GM12878 (cell line): ENCODE data around the gene SBNO1. TPM values are rescaled to one million over a fixed set of nuclear protein-coding genes. Genes with fewer than 3 reads are reported as not detected.

Experiments used
- CUX1 ChIP-seq: IDR thresholded peaks from 2 replicates; pipeline ENCODE4 v1.6.1; 2012; ENCODE audit warnings: improper control_type of control experiment, low read depth, low read length; ENCODE audit not compliant: insufficient replicate concordance
- FOS ChIP-seq: IDR thresholded peaks from 3 replicates; pipeline ENCODE4 v1.6.1; 2011; ENCODE audit warnings: borderline replicate concordance; ENCODE audit not compliant: insufficient read length; ENCODE audit errors: extremely low read depth
- MEF2B ChIP-seq: fragments of 450-650 bp; IDR thresholded peaks from 2 replicates; pipeline ENCODE4 v1.6.1; 2018; ENCODE audit warnings: mild to moderate bottlenecking, moderate library complexity; ENCODE audit not compliant: partially characterized antibody, poor library complexity, severe bottlenecking
- NR2F1 ChIP-seq: fragments of 450-650 bp; conservative IDR thresholded peaks from 2 replicates; pipeline ENCODE4 v1.6.1; 2017; ENCODE audit warnings: mild to moderate bottlenecking
- POLR2A ChIP-seq: IDR thresholded peaks from 2 replicates; pipeline ENCODE4 v1.6.1; 2011; ENCODE audit warnings: low read depth, mild to moderate bottlenecking, low read length
- RB1 ChIP-seq: fragments of 450-650 bp; formaldehyde crosslinking; IDR thresholded peaks from 2 replicates; pipeline ENCODE4 v1.6.1; 2017; ENCODE audit warnings: mild to moderate bottlenecking, borderline replicate concordance
- polyA plus RNA-seq, 11 experiments: library from polyadenylated mRNA; depleted of rRNA in 4 of 11; unstranded in 6 of 11; stranded (reverse) in 5 of 11; fragments of >200 nt; fragmentation: Nextera tagmentation in 4 of 11; fragmentation: Illumina TruSeq in 1 of 11; extraction: Ambion mirVana in 4 of 11; extraction: Trizol in 1 of 11; gene quantifications; 1 replicate in 1 of 11; 2 replicates in 10 of 11; pipeline versions ENCODE4 v1.2.1 to v1.2.3, GENCODE V29; 2011 to 2016; ENCODE audit warnings: inconsistent platforms in 2 of 11, missing spikeins in 2 of 11, low read depth in 1 of 11
- total RNA-seq, 4 experiments: library from RNA; depleted of rRNA in 3 of 4; stranded (reverse); fragments of >200 nt in 3 of 4; fragmentation: Illumina TruSeq in 1 of 4; extraction: Trizol in 1 of 4; gene quantifications; 2 replicates each; pipeline versions ENCODE4 v1.2.1 to v1.2.3, GENCODE V29; 2013 to 2021
- TF ChIP-seq, protein P1 (sequence below), 3 experiments: IDR thresholded peaks in 2 of 3; conservative IDR thresholded peaks in 1 of 3; 2 replicates each; pipeline ENCODE4 v1.5.1; 2011; ENCODE audit warnings: low read depth in 3 of 3, low read length in 3 of 3, mild to moderate bottlenecking in 3 of 3, control low read depth in 2 of 3, moderate library complexity in 2 of 3, inconsistent platforms in 1 of 3, mixed read lengths in 1 of 3; ENCODE audit not compliant: control insufficient read depth in 2 of 3, insufficient read depth in 1 of 3; ENCODE audit errors: extremely low read depth in 1 of 3
- TF ChIP-seq, protein P2 (sequence below): IDR thresholded peaks from 2 replicates; pipeline ENCODE4 v1.6.1; 2012; ENCODE audit warnings: low read depth, low read length, improper control_type of control experiment

Gene SBNO1
- total and polyA plus RNA-seq, 10 of the 15 experiments (the other 5 are each of a cell fraction or from before 2014, with no cell fraction given), result 7.5 to 39.7 (median 20.9) TPM

DNA sequence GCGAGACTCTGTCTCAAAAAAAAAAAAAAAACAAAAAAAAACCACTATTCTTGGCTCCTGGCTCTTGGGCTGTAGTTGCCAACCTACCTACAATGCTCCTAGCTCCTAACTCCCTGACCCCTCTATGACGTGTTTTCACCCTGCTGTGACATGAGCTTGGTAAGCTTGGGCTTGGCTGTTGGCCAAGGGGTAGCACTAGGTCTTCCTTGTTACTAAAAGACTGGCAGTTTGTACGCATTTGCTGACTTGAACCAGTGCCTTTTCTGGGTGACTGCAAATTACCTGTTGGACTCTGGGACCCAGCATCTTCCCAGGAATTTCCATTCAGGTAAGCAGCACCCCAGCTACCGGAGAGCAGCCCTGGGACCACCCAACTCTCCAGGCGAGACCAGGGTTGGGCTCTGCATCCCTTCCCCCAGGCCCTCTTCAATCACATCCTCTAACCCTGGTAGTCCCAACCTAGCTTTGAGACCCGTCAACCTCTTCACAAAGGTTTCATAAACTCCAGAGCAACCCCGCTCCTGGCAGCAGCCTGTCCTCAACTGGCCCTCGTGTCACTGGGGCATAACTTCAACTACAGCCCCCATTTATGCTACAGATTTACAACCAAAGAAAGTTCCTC lies 101.3 kb downstream of the SBNO1 start (continued):
- TF ChIP-seq CUX1 (no peak), MEF2B (no peak), NR2F1 (no peak), POLR2A (no peak), RB1 (no peak), FOS (no peak)
- TF ChIP-seq, protein P1, sequence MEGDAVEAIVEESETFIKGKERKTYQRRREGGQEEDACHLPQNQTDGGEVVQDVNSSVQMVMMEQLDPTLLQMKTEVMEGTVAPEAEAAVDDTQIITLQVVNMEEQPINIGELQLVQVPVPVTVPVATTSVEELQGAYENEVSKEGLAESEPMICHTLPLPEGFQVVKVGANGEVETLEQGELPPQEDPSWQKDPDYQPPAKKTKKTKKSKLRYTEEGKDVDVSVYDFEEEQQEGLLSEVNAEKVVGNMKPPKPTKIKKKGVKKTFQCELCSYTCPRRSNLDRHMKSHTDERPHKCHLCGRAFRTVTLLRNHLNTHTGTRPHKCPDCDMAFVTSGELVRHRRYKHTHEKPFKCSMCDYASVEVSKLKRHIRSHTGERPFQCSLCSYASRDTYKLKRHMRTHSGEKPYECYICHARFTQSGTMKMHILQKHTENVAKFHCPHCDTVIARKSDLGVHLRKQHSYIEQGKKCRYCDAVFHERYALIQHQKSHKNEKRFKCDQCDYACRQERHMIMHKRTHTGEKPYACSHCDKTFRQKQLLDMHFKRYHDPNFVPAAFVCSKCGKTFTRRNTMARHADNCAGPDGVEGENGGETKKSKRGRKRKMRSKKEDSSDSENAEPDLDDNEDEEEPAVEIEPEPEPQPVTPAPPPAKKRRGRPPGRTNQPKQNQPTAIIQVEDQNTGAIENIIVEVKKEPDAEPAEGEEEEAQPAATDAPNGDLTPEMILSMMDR (IDR thresholded peaks at IDR 0.05 in 2 of 3, conservative IDR thresholded peaks at IDR 0.05 in 1 of 3; ENCODE audit: control insufficient read depth in 2 of 3, extremely low read depth in 1 of 3, insufficient read depth in 1 of 3, low read depth in 3 of 3, low read length in 3 of 3), result no peak
- TF ChIP-seq, protein P2, sequence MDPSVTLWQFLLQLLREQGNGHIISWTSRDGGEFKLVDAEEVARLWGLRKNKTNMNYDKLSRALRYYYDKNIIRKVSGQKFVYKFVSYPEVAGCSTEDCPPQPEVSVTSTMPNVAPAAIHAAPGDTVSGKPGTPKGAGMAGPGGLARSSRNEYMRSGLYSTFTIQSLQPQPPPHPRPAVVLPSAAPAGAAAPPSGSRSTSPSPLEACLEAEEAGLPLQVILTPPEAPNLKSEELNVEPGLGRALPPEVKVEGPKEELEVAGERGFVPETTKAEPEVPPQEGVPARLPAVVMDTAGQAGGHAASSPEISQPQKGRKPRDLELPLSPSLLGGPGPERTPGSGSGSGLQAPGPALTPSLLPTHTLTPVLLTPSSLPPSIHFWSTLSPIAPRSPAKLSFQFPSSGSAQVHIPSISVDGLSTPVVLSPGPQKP, result no peak
